Heart right ventricle (tissue), 16 donors: ENCODE results near the gene ZFPM1. TPM values are rescaled to one million over a fixed set of nuclear protein-coding genes. Genes with fewer than 3 reads are reported as not detected.

Experiments
- ATAC-seq, 8 donors: fragments of 200-7000 bp; cut with Tn5 transposase; one replicate each; pipeline ENCODE4 v1.9.1; 2020; ENCODE audit warnings: mild to moderate bottlenecking in 8 of 8, moderate library complexity in 8 of 8, moderate number of reproducible peaks in 1 of 8
- DNase-seq, 2 donors: peaks; one replicate each; pipeline ENCODE4 v3.0.0-alpha.2; 2020
- H3K27ac ChIP-seq, 10 donors: fragments of 200-600 bp; sonication (generic) in 2 of 10; one replicate each; pipeline versions ENCODE4 v1.5.0 to v1.8.0; 2020 to 2022; ENCODE audit warnings: mild to moderate bottlenecking in 3 of 10
- H3K27me3 ChIP-seq, 7 donors: fragments of 200-600 bp; one replicate each; pipeline ENCODE4 v1.8.0; 2021 to 2022; ENCODE audit warnings: mild to moderate bottlenecking in 2 of 7
- H3K36me3 ChIP-seq, 9 donors: fragments of 200-600 bp; sonication (generic) in 1 of 9; one replicate each; pipeline versions ENCODE4 v1.5.0 to v1.8.0; 2020 to 2022; ENCODE audit warnings: mild to moderate bottlenecking in 2 of 9
- H3K4me1 ChIP-seq, 9 donors: fragments of 200-600 bp; sonication (generic) in 1 of 9; one replicate each; pipeline versions ENCODE4 v1.5.0 to v1.8.0; 2020 to 2022; ENCODE audit warnings: mild to moderate bottlenecking in 4 of 9
- H3K4me3 ChIP-seq, 10 donors: fragments of 200-600 bp; sonication (generic) in 2 of 10; one replicate each; pipeline versions ENCODE4 v1.5.0 to v1.8.0; 2020 to 2022; ENCODE audit warnings: mild to moderate bottlenecking in 7 of 10, moderate library complexity in 2 of 10
- H3K9me3 ChIP-seq, 11 donors: fragments of 200-600 bp in 10 of 11; sonication (generic) in 2 of 11; one replicate each; pipeline versions ENCODE4 v1.5.0 to v1.8.0; 2013 to 2022; ENCODE audit warnings: mild to moderate bottlenecking in 2 of 11, control low read depth in 1 of 11, moderate library complexity in 1 of 11
- CTCF ChIP-seq, 9 donors: fragments of 200-600 bp; sonication (generic) in 2 of 9; IDR thresholded peaks; one replicate each; pipeline versions ENCODE4 v1.5.0 to v1.8.0; 2021 to 2022; ENCODE audit warnings: antibody characterized with exemption in 9 of 9, mild to moderate bottlenecking in 5 of 9, moderate library complexity in 1 of 9
- WGBS, 2 donors: extraction: QIAGEN DNeasy Blood & Tissue Kit; methylation state at CpG; one replicate each; pipeline ENCODE4 v1.1.7; 2013; ENCODE audit warnings: inconsistent platforms in 1 of 2; 5-methylcytosine and 5-hydroxymethylcytosine counted together
- intact Hi-C, 10 donors: fragments of 100-400 bp; cut with DNase I; formaldehyde crosslinking; loops; one replicate each; pipeline versions ENCODE4 v1.11.1 to v1.14.2; 2022
- polyA plus RNA-seq, 2 donors: library from polyadenylated mRNA; stranded (reverse); fragments of 200-250 nt; gene quantifications; one replicate each; pipeline ENCODE4 v1.2.3, GENCODE V29; 2013
- total RNA-seq, 10 donors: library from RNA; stranded (reverse); fragmentation: NEBNext Ultra II Directional in 3 of 10; extraction: Animal tissue kit (Norgen Biotek cat#: 25700) in 3 of 10; gene quantifications; one replicate each; pipeline versions ENCODE4 v1.2.1 to v1.2.4, GENCODE V29; 2021 to 2023
- donor health status: Arrhythmogenic right ventricular cardiomyopathy.
- donor health status: ischemic (EF 13 %, LVEDD 7.1; RV severe dilation, severe dysfunction).
- donor health status: healthy with polysubstance abuse.
- donor health status: DM: no; HTN: yes; CAD: no.
- donor health status: DM: no; HTN: no; CAD: no.
- donor health status: ischemic (EF 25% LVEDD 6.9; RV normal size, moderate dysfunction).
- donor health status: ischemic (EF 25% LVEDD 5.7; RV mildly dilated, moderate dysfunction).
- donor health status: healthy.
- donor health status: DM: yes; HTN: yes; CAD: no.
- donor health status: Ischemic cardiomyopathy.
- donor health status: ischemic (EF 35%, LVEDD 5.7; RV mildly dilated, moderate dysfunction).
- donor health status: nonischemic (EF 11% LVEDD 7.7; RV severe dilation, severe dysfunction).
- donor health status: DM: yes; HTN: yes; CAD: no.
- donor health status: PGD.
- donor health status: ischemic (EF 29% LVEDD 5.4; RV normal size, mild dysfunction).
- donor health status: nonischemic (EF 23%, LVEDD 6.1; RV moderate dilation, normal function).

ZFPM1 gene
- total and polyA plus RNA-seq, 12 donors: 2.0 to 10.4 (median 4.4) TPM

GRCh38 chr16:88503374-88503770 is 50.3 kb downstream of the ZFPM1 start:
- ATAC-seq (no peak), DNase-seq (no peak)
- TF ChIP-seq CTCF (IDR thresholded peaks at IDR 0.05): no peak
- intact Hi-C loops: no loop called here
- Histone ChIP-seq H3K36me3 (no peaks in the 10 kb centered on the region), H3K4me1 (peaks cover 2 to 23% (median 15%) of the 10 kb centered on the region in 9 donors), H3K27me3 (no peaks in the 10 kb centered on the region), H3K9me3 (no peaks in the 10 kb centered on the region), H3K4me3 (no peak overlapping the region), H3K27ac (no peak overlapping the region)
- WGBS, 2 donors: 83 to 90% methylated on average over 8 to 10 of the region's 10 CpGs

- ATAC-seq (no peak), DNase-seq (no peak)
- Histone ChIP-seq H3K36me3 (no peaks in the 10 kb centered on the region), H3K27me3 (no peaks in the 10 kb centered on the region), H3K27ac (no peak overlapping the region), H3K9me3 (no peaks in the 10 kb centered on the region), H3K4me3 (no peak overlapping the region), H3K4me1 (peaks cover 2 to 18% (median 15%) of the 10 kb centered on the region in 9 donors)
- WGBS, 2 donors: 94 to 98% methylated on average over 13 of the region's 13 CpGs
- TF ChIP-seq CTCF (IDR thresholded peaks at IDR 0.05): no peak
- intact Hi-C loops: no loop called here
These were observed 50.9 kb downstream of the ZFPM1 start for GRCh38 chr16:88503771-88504488.

- Histone ChIP-seq H3K4me1 (peaks cover 1 to 10% (median 8%) of the 10 kb centered on the region in 9 donors), H3K27ac (no peak overlapping the region), H3K9me3 (no peaks in the 10 kb centered on the region), H3K36me3 (no peaks in the 10 kb centered on the region), H3K4me3 (no peak overlapping the region), H3K27me3 (no peaks in the 10 kb centered on the region)
- intact Hi-C loops: loop anchor here in 1 of 10 donors (5.0 kb wide), 1 partner anchor 42 kb away; no protein-coding TSS in a partner anchor
- 82 to 85% methylated on average over 28 of the region's 28 CpGs for WGBS, 2 donors
- no peak for DNase-seq
- no peak for ATAC-seq
- TF ChIP-seq CTCF (IDR thresholded peaks at IDR 0.05): no peak
These were observed 51.7 kb downstream of the ZFPM1 start for GRCh38 chr16:88504489-88505404.

GRCh38 chr16:88505405-88506082 is 52.5 kb downstream of the ZFPM1 start:
- H3K9me3 ChIP-seq: no peaks in the 10 kb centered on the region
- intact Hi-C loops: loop anchor here in 1 of 10 donors (5.0 kb wide), 1 partner anchor 43 kb away; no protein-coding TSS in a partner anchor
- peak in 1 of 2 donors; percentile 54 for DNase-seq
- peaks cover 0 to 2% (median 1%) of the 10 kb centered on the region in 9 donors for H3K4me1 ChIP-seq
- peak in 4 of 8 donors; percentile 2 to 24 (median 10) for ATAC-seq
- no peak overlapping the region for H3K4me3 ChIP-seq
- H3K27me3 ChIP-seq: no peaks in the 10 kb centered on the region
- 61 to 64% methylated on average over 22 of the region's 22 CpGs for WGBS, 2 donors
- H3K36me3 ChIP-seq: no peaks in the 10 kb centered on the region
- no peak overlapping the region for H3K27ac ChIP-seq
- TF ChIP-seq CTCF (IDR thresholded peaks at IDR 0.05): peak in 8 of 9 donors; percentile 15 to 53 (median 34)
